Endothelial cell of umbilical vein (primary cell): ENCODE measurements around the gene KRTAP17-1.

ENCODE experiments used
- CTCF ChIP-seq, 2 donors: IDR thresholded peaks; 1 replicate in 1 of 2; 2 replicates in 1 of 2; pipeline ENCODE4 v1.5.1; 2011; ENCODE audit warnings: low read length in 2 of 2, mild to moderate bottlenecking in 2 of 2, moderate library complexity in 2 of 2, control low read depth in 1 of 2, inconsistent platforms in 1 of 2, low read depth in 1 of 2; ENCODE audit not compliant: insufficient read depth in 1 of 2; ENCODE audit errors: extremely low read depth in 1 of 2
- EZH2 ChIP-seq: IDR thresholded peaks from 2 replicates; pipeline ENCODE4 v1.6.1; 2012; ENCODE audit warnings: borderline replicate concordance, low read depth, mild to moderate bottlenecking, moderate library complexity, low read length, inconsistent platforms; ENCODE audit not compliant: severe bottlenecking
- FOS ChIP-seq: IDR thresholded peaks from 2 replicates; pipeline ENCODE4 v1.6.1; 2011; ENCODE audit warnings: mild to moderate bottlenecking, low read length, moderate library complexity, borderline replicate concordance; ENCODE audit not compliant: insufficient read depth
- GATA2 ChIP-seq: IDR thresholded peaks from 2 replicates; pipeline ENCODE4 v1.7.0; 2011; ENCODE audit warnings: low read depth, mild to moderate bottlenecking, moderate library complexity, mixed read lengths, low read length; ENCODE audit not compliant: insufficient read length, insufficient read depth
- JUN ChIP-seq: IDR thresholded peaks from 2 replicates; pipeline ENCODE4 v1.6.1; 2011; ENCODE audit warnings: borderline replicate concordance, low read depth; ENCODE audit not compliant: insufficient read length, insufficient read depth
- MAX ChIP-seq: IDR thresholded peaks from 2 replicates; pipeline ENCODE4 v1.6.1; 2011; ENCODE audit not compliant: insufficient read depth, insufficient read length
- MYC ChIP-seq: IDR thresholded peaks from one replicate; pipeline ENCODE4 v1.6.1; 2011; ENCODE audit warnings: mild to moderate bottlenecking, low read depth, low read length
- POLR2A ChIP-seq: IDR thresholded peaks from 2 replicates; pipeline ENCODE4 v1.6.1; 2012; ENCODE audit warnings: low read depth, mild to moderate bottlenecking, control low read depth, low read length
- POLR2AphosphoS5 ChIP-seq: IDR thresholded peaks from 2 replicates; pipeline ENCODE4 v1.6.1; 2012; ENCODE audit warnings: low read depth, mild to moderate bottlenecking, control low read depth, low read length, moderate library complexity; ENCODE audit not compliant: insufficient read depth

GRCh38 chr17:41354536-41354935 lies 39.0 kb upstream of the KRTAP17-1 start:
- TF ChIP-seq CTCF (IDR thresholded peaks at IDR 0.05; ENCODE audit: extremely low read depth in 1 of 2, insufficient read depth in 1 of 2, low read depth in 1 of 2, low read length in 2 of 2), result no peak
- no peak for TF ChIP-seq POLR2A
- no peak for TF ChIP-seq FOS
- no peak for TF ChIP-seq POLR2AphosphoS5
- no peak for TF ChIP-seq MAX
- TF ChIP-seq EZH2, result no peak
- no peak for TF ChIP-seq MYC
- no peak for TF ChIP-seq GATA2
- no peak for TF ChIP-seq JUN
